Subcutaneous abdominal adipose tissue (tissue), 5 donors: ENCODE results near the gene DLG2.

Experiments
- H3K27ac ChIP-seq: one replicate; pipeline ENCODE4 v1.7.0; 2013; ENCODE audit warnings: low read depth, mild to moderate bottlenecking, inconsistent platforms, low read length, moderate library complexity
- H3K27me3 ChIP-seq, 5 donors: one replicate each; pipeline ENCODE4 v1.7.0; 2013; ENCODE audit warnings: low read length in 5 of 5, inconsistent platforms in 1 of 5; ENCODE audit not compliant: control insufficient read depth in 5 of 5, insufficient read depth in 4 of 5
- H3K36me3 ChIP-seq, 5 donors: one replicate each; pipeline ENCODE4 v1.7.0; 2013; ENCODE audit warnings: low read length in 5 of 5; ENCODE audit not compliant: control insufficient read depth in 5 of 5, insufficient read depth in 5 of 5
- H3K4me1 ChIP-seq, 5 donors: one replicate each; pipeline ENCODE4 v1.7.0; 2013; ENCODE audit warnings: low read length in 5 of 5, mild to moderate bottlenecking in 3 of 5, moderate library complexity in 1 of 5; ENCODE audit not compliant: control insufficient read depth in 5 of 5, insufficient read depth in 5 of 5
- H3K4me3 ChIP-seq, 5 donors: one replicate each; pipeline ENCODE4 v1.7.0; 2013; ENCODE audit warnings: low read length in 5 of 5, low read depth in 1 of 5
- H3K9ac ChIP-seq, 5 donors: one replicate each; pipeline ENCODE4 v1.7.0; 2013; ENCODE audit warnings: low read length in 5 of 5, mild to moderate bottlenecking in 4 of 5, moderate library complexity in 3 of 5
- H3K9me3 ChIP-seq, 5 donors: one replicate each; pipeline ENCODE4 v1.7.0; 2013; ENCODE audit warnings: low read length in 5 of 5; ENCODE audit not compliant: control insufficient read depth in 5 of 5
- donor health status: healthy.
- donor health status: healthy.
- donor health status: healthy.
- donor health status: healthy.
- donor health status: healthy.

DLG2 gene

GRCh38 chr11:84817998-84818397 lies 809.1 kb downstream of the DLG2 start:
- H3K4me3 ChIP-seq, result no peak overlapping the region
- H3K4me1 ChIP-seq, result no peaks in the 10 kb centered on the region
- H3K27ac ChIP-seq, result no peak overlapping the region
- no peaks in the 10 kb centered on the region for H3K27me3 ChIP-seq
- no peaks in the 10 kb centered on the region for H3K36me3 ChIP-seq
- no peak overlapping the region for H3K9ac ChIP-seq
- H3K9me3 ChIP-seq, result no peaks in the 10 kb centered on the region

- Histone ChIP-seq H3K4me3 (no peak overlapping the region), H3K27me3 (no peaks in the 10 kb centered on the region), H3K36me3 (no peaks in the 10 kb centered on the region), H3K4me1 (no peaks in the 10 kb centered on the region), H3K9me3 (no peaks in the 10 kb centered on the region), H3K9ac (no peak overlapping the region), H3K27ac (no peak overlapping the region)
These were observed 814.6 kb downstream of the DLG2 start for GRCh38 chr11:84812471-84812969.

- Histone ChIP-seq H3K27ac (no peak overlapping the region), H3K4me1 (no peaks in the 10 kb centered on the region)
These were observed 820.8 kb downstream of the DLG2 start for GRCh38 chr11:84806354-84806753.

GRCh38 chr11:84804041-84804440 lies 823.1 kb downstream of the DLG2 start:
- Histone ChIP-seq H3K4me1 (no peaks in the 10 kb centered on the region), H3K27me3 (no peaks in the 10 kb centered on the region), H3K36me3 (no peaks in the 10 kb centered on the region), H3K4me3 (no peak overlapping the region), H3K27ac (no peak overlapping the region), H3K9me3 (peaks cover 0 to 7% (median 6%) of the 10 kb centered on the region in 5 donors), H3K9ac (no peak overlapping the region)

More at GRCh38 chr11:84806354-84806753, 820.8 kb downstream of the DLG2 start:
- Histone ChIP-seq H3K9me3 (peaks cover 0 to 7% (median 5%) of the 10 kb centered on the region in 5 donors), H3K9ac (no peak overlapping the region), H3K27me3 (no peaks in the 10 kb centered on the region), H3K4me3 (no peak overlapping the region), H3K36me3 (no peaks in the 10 kb centered on the region)

- Histone ChIP-seq H3K4me1 (no peaks in the 10 kb centered on the region), H3K9me3 (peaks cover 0 to 3% (median under 1%) of the 10 kb centered on the region in 5 donors), H3K9ac (no peak overlapping the region), H3K27me3 (no peaks in the 10 kb centered on the region), H3K4me3 (no peak overlapping the region), H3K36me3 (no peaks in the 10 kb centered on the region), H3K27ac (no peak overlapping the region)
These were observed 826.3 kb downstream of the DLG2 start for GRCh38 chr11:84800755-84801346.

- Histone ChIP-seq H3K9me3 (peaks cover 0 to 11% (median 0%) of the 10 kb centered on the region in 5 donors), H3K9ac (no peak overlapping the region), H3K27me3 (no peaks in the 10 kb centered on the region), H3K27ac (no peak overlapping the region), H3K36me3 (no peaks in the 10 kb centered on the region), H3K4me1 (no peaks in the 10 kb centered on the region), H3K4me3 (no peak overlapping the region)
These were observed 828.0 kb downstream of the DLG2 start for GRCh38 chr11:84799112-84799511.

GRCh38 chr11:84795698-84796097 lies 831.4 kb downstream of the DLG2 start:
- Histone ChIP-seq H3K9me3 (peaks cover 0 to 14% (median 0%) of the 10 kb centered on the region in 5 donors), H3K4me1 (no peaks in the 10 kb centered on the region), H3K27ac (no peak overlapping the region), H3K36me3 (no peaks in the 10 kb centered on the region), H3K9ac (no peak overlapping the region), H3K27me3 (no peaks in the 10 kb centered on the region), H3K4me3 (no peak overlapping the region)

- Histone ChIP-seq H3K4me3 (no peak overlapping the region), H3K27ac (no peak overlapping the region), H3K4me1 (no peaks in the 10 kb centered on the region), H3K9ac (no peak overlapping the region), H3K9me3 (peaks cover 0 to 14% (median 0%) of the 10 kb centered on the region in 5 donors), H3K27me3 (no peaks in the 10 kb centered on the region), H3K36me3 (no peaks in the 10 kb centered on the region)
These were observed 832.3 kb downstream of the DLG2 start for GRCh38 chr11:84794663-84795443.

- H3K27ac ChIP-seq, result no peak overlapping the region
- no peak overlapping the region for H3K9ac ChIP-seq
- H3K4me1 ChIP-seq, result no peaks in the 10 kb centered on the region
- peaks cover 0 to 12% (median 0%) of the 10 kb centered on the region in 5 donors for H3K9me3 ChIP-seq
- no peak overlapping the region for H3K4me3 ChIP-seq
- H3K27me3 ChIP-seq, result no peaks in the 10 kb centered on the region
- no peaks in the 10 kb centered on the region for H3K36me3 ChIP-seq
These were observed 833.8 kb downstream of the DLG2 start for GRCh38 chr11:84793318-84793717.

GRCh38 chr11:84790849-84791427 lies 836.2 kb downstream of the DLG2 start:
- H3K9me3 ChIP-seq, result peaks cover 0 to 11% (median 0%) of the 10 kb centered on the region in 5 donors
- no peak overlapping the region for H3K9ac ChIP-seq
- H3K36me3 ChIP-seq, result peaks cover 0 to 3% (median 0%) of the 10 kb centered on the region in 5 donors
- H3K27ac ChIP-seq, result no peak overlapping the region
- no peaks in the 10 kb centered on the region for H3K4me1 ChIP-seq
- H3K4me3 ChIP-seq, result no peak overlapping the region
- H3K27me3 ChIP-seq, result no peaks in the 10 kb centered on the region
